Fibroblast of skin of abdomen (primary cell): Measurements from ENCODE around the gene GARRE1.

Experiments
- DNase-seq: peaks from one replicate; pipeline ENCODE4 v3.0.0-alpha.2; 2013

The GARRE1 gene

DNA sequence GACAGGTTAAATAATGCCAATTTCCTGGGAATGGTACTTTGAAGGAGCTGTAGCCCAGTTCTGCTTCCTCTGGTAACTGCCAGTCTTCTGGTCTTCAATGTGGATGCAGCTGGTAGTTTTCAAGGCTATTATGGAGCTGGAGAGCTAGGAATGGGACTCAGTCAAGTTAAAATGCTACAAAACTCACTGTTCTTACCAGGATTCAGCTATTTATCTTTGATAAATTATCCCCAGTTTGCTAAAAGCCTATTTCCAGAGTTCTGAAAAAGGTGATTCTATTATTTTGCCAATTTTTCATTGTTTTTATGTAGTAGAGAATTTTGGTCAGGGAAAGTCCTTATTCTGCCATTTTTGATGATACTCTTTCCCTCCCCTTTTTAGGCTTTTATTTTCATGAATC lies 40.7 kb downstream of the GARRE1 start:
- DNase-seq, result no peak

DNA sequence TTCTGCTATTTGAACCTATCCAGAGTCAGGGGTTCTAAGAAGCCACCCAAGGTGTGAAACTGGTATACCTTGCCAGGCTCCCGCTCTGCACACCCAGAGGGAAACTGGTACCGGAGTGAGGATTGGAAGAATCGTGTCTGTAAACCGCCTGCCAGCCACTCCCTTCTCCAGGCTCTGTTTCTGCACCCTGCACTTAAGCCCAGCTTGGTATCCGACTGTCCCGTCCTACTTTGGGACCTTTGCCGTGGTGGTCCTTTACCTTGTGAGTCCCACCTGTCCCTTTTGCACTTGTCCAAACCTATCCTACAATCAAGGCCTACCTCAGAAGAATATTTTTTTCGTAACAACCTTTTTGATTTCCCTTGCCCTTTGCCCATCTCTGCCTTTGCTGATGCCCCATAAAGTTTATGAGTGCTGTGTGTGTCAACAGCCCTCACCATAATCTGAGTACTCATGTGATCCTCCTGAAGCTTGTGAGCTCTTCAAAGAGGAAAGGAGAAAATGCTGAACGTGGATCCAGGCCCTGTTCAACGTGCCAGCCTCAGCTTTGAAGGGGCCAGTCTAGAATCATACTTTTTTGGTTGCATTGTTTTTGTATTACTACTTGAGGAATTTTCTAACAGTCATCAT lies 44.7 kb downstream of the GARRE1 start:
- no peak for DNase-seq

DNA sequence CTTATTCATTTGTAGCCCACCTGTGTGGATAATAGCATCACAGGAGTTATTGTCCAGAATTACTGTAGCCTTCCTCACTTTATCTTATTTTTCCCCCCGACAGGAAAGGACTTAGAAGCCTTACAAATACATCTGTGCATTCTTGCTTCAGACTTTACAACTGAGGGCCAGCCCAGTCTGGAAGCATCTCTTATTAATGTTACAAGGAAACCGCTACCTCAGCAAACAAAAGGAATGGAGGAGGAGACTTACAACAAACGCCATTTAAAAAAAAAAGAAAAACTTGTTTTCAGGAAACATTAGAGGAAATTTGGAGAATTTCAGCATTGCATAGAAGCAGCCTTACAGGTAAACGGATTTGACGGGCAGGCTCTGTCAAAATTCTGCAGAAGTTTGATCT lies 45.2 kb downstream of the GARRE1 start:
- no peak for DNase-seq

DNA sequence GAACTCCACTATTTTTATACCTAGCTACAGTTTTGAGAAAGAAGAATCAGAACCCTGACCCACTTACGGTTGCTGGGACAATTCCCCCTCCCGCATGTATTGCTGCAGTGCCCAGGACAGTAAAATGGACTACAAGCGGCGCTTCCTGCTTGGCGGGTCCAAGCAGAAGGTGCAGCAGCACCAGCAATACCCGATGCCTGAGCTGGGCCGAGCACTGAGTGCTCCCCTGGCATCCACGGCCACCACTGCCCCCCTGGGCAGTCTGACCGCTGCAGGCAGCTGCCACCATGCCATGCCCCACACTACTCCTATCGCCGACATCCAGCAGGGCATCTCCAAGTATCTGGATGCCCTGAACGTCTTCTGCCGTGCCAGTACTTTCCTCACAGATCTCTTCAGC lies 46.0 kb downstream of the GARRE1 start:
- no peak for DNase-seq

DNA sequence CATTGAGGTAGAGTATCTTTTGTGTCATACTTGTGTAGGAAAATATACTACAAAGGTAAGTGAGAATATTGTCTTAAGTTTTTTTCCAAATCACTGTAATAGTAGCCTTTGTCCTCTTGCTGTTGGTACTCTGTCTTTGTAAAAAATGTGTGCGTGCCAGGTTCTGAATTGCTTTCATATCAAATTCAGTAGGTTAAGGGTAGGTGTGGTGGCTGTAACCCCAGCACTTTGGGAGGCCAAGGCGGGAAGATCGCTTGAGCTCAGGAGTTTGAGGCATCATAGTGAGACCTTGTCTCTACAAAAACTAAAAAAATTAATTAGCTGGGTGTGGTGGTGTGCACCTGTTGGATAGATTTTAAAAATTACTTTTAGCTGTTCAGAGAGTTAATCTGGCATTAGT lies 46.6 kb downstream of the GARRE1 start:
- no peak for DNase-seq
